ENCODE measurements around the gene TMEM95.
"Not testable (repeated sequence)": the region's sequence is repeated elsewhere in the genome, so short reads cannot be mapped to it uniquely, and the experiment has no call there.

TMEM95 gene

GRCh38 chr17:7346761-7347614 is 8.0 kb upstream of the TMEM95 start:
- no peak for DNase-seq (ENCODE audit: low read depth)

- DNase-seq (ENCODE audit: low read depth), result no peak
Measured at GRCh38 chr17:7347630-7348477, 7.1 kb upstream of the TMEM95 start.

- no peak for DNase-seq (ENCODE audit: low read depth)
Measured at GRCh38 chr17:7348478-7349242, 6.3 kb upstream of the TMEM95 start.

- DNase-seq (ENCODE audit: low read depth), result peak; percentile 62
Measured at GRCh38 chr17:7351665-7352502, 3.1 kb upstream of the TMEM95 start, which contains the start of gene KCTD11. KCTD11 (plus strand) TSS chr17:7352162.

GRCh38 chr17:7352503-7352889 is 2.5 kb upstream of the TMEM95 start:
- DNase-seq (ENCODE audit: low read depth), result no peak

GRCh38 chr17:7352910-7353635 is 1.9 kb upstream of the TMEM95 start:
- DNase-seq (ENCODE audit: low read depth), result no peak

GRCh38 chr17:7354262-7354843 is 603 bp upstream of the TMEM95 start:
- no peak for DNase-seq (ENCODE audit: low read depth)

GRCh38 chr17:7355573-7355972 is 617 bp downstream of the TMEM95 start:
- DNase-seq (ENCODE audit: low read depth), result no peak

- no peak for DNase-seq (ENCODE audit: low read depth)
Measured at GRCh38 chr17:7356072-7356549, 1.2 kb downstream of the TMEM95 start.

- DNase-seq (ENCODE audit: low read depth), result no peak
Measured at GRCh38 chr17:7356756-7357155, 1.8 kb downstream of the TMEM95 start.

- no peak for DNase-seq (ENCODE audit: low read depth)
Measured at GRCh38 chr17:7357381-7357780, 2.4 kb downstream of the TMEM95 start.

GRCh38 chr17:7361906-7362305 is 7.0 kb downstream of the TMEM95 start:
- no peak for DNase-seq (ENCODE audit: low read depth)

GRCh38 chr17:7363311-7363710 is 8.4 kb downstream of the TMEM95 start:
- DNase-seq (ENCODE audit: low read depth), result no peak

- not testable (repeated sequence) for DNase-seq (ENCODE audit: low read depth)
Measured at GRCh38 chr17:7365963-7366362, 11.0 kb downstream of the TMEM95 start.

GRCh38 chr17:7367083-7367482 is 12.1 kb downstream of the TMEM95 start:
- no peak for DNase-seq (ENCODE audit: low read depth)

GRCh38 chr17:7367918-7368598 is 13.1 kb downstream of the TMEM95 start:
- no peak for DNase-seq (ENCODE audit: low read depth)

GRCh38 chr17:7368599-7368994 is 13.6 kb downstream of the TMEM95 start:
- not testable (repeated sequence) for DNase-seq (ENCODE audit: low read depth)

GRCh38 chr17:7369825-7370224 is 14.9 kb downstream of the TMEM95 start:
- no peak for DNase-seq (ENCODE audit: low read depth)

- DNase-seq (ENCODE audit: low read depth), result no peak
Measured at GRCh38 chr17:7370853-7371252, 15.9 kb downstream of the TMEM95 start.

GRCh38 chr17:7374353-7374752 is 19.4 kb downstream of the TMEM95 start:
- no peak for DNase-seq (ENCODE audit: low read depth)

Measured in GM04503 (cell line).